NCI-H146 treated with DMSO at 0.1 percent for 48 hours (cell line): ENCODE data around the gene C2CD3.
"Not testable (repeated sequence)": the region's sequence is repeated elsewhere in the genome, so short reads cannot be mapped to it uniquely, and the experiment has no call there.

Source experiments
- DNase-seq: peaks from one replicate; lab custom pipeline; 2025; ENCODE audit not compliant: unreplicated experiment; lab: John Stamatoyannopoulos, UW

C2CD3 gene

DNA sequence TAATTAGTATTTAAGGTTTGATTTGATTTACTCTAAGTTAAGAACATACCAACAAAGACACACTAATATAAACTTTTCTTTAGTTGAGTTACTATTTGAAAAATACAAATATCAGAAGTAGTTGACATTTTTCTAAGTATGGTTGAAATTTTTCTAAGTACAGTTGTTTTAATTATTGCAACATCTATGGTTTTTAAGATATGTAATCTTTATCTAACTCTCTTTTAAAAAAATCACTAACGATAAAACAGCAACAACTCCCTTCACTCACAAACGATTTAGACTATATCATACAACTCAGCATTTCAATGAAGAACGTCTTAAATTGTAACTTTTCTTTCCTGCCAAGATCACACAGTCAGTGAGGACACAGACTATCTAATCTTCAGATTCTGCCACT is 2.0 kb downstream of the C2CD3 start:
- no peak for DNase-seq

DNA sequence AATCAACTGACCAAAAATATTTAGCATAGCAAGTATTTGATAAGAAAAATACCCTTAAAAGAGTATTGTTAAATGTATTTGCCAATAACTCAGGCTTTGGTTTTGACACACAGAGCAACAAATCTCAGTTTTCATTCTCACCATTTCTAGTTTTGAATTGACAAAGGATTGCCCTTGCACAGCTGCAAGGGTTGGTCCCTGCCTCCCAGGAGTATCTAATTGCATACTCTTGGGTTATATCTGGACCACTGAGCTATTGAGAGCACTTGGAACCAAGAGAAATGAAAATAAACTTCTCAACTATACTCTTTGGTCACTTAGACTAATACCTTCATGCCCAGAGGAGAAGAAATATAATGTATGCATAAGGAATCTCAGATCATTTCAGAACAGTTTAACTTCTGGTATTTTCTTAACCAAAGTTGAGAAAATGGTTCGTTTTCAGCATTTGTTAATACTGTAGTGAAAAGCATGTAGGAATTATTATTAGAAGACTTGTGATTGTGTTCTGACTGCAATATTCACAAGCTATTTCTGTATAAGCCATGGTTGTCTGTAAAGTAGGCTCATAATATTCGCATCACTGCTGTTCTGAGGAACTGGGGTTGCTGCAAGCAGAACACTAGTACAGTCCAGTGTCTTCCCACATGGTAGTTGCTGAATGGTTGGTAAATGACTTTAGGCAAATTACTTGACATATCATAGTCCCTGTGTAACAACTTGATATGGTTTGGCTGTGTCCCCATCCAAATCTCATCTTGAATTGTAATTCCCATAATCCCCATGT is 7.9 kb downstream of the C2CD3 start:
- DNase-seq = no peak

DNA sequence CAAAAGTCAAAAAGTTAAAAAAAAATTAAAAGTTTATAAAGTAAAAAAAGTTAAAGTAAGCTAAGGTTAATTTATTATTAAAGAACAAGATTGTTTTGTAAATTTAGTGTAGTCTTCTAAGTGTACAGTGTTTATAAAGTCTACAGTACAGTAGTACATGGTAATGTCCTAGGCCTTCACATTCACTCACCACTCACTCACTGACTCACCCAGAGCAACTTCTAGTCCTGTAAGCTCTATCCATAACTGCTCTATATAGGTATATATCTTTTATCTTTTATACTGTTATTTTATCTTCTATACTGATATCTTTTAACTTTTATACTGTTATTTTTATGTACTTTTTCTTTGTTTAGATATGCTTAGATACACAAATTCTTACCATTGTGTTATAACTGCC is 11.2 kb downstream of the C2CD3 start:
- DNase-seq = no peak

DNA sequence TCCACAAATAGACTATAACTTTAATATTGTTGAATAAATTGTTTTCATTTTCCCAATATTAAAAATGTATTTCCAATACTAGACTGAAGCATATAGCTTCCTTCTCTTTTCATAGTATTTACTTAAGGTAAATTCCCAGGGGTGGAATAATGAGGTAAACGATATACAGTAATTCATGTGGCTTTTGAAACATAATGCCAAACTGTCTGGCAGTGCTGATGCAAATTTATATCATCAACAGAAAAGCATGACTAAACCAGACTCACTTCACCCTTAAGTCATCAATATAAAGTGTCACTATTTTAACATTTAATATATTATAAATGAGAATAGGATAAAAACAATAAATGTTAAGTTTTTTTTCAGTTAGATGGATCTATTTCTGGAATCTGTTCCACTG is 13.6 kb downstream of the C2CD3 start:
- no peak for DNase-seq

DNA sequence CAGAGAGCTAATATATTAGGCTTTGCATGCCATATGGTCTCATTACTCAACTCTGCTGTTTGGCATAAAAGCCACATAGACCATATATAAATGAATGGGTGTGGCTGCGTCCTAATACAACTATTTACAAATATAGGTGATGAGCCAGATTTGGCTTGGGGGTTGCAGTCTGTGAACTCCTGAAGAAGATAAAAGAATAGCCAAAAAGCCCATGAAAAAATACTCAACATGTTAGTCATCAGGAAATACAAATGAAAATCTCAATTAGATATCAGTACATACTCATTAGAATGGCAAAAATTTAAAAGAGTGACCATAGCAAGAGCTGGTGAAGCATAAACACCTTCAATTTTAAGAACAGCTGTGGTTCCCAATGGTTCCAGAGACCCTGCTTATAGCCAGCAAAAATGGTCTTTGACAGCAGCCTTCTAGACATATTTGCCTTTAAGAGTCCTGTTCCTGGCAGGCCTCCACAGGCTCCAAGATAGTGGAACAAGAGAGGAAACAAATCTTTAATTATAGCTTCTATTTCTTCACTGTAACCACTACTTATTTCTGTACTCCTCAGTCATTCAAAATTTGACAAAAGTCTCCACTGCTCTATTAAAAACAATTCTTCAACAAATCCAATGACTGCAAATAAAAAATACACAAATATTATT is 16.1 kb downstream of the C2CD3 start:
- DNase-seq = no peak

DNA sequence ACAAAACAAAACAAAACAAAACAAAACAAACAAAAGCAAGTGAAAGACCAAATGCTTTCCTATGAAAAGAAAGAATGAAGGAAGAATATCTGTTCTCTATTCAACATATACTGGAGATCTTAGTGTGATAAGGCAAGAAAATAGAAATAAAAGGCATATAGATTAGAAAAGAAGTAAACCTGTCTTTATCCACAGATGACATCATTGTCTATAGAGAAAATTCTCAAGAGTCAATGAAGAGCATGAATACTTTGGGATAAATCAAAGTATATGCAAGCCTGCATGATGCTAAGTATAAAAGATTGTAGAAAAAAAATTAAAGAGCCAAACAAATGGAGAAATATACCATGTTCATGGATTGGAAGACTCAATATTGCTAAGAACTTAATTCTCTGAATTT is 17.6 kb downstream of the C2CD3 start:
- DNase-seq = no peak

DNA sequence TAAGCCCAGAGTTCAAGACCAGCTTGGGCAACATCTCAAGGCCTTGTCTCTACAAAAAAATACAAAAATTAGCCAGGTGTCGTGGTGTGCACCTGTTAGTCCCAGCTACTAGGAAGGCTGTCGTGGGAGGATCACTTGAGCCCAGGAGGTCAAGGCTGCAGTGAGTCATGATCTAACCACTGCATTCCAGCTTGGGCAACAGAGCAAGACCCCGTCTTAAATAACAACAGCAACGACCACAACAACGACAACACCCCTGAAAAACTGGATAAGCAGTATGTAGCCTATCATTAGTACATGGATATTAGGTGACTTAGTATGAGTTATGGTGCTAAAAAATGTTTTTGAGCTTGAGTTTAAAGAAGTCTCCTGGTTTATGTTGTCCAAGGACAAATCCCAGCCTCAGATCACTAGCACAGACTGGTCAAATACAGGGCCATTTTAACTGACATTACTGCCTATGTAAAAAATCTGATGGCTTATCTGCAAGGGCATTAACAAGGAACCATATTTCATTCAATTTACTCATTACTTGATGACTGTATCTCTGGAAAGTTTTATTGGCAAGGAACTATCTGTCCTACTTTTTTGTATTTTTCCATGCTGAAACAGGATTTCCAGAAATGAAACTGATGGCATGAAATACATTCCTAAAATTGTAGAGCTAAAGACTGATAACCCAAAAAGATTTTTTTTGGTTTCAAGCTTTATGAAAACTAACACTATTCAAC is 23.4 kb downstream of the C2CD3 start:
- DNase-seq = no peak

DNA sequence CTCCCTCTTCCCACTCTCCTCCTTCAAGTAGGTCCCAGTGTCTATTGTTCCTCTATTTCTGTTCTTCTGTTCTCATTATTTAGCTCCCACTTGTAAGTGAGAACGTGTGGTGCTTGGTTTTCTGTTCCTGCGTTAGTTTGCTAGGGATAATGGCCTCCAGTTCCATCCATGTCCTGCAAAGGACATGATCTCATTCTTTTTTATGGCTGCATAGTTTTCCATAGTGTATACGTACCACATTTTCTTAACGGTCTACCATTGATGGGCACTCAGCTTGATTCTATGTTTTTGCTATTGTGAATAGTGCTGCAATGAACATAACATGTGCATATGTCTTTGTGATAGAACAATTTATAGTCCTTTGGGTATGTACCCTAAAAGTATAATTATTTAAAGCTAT is 26.2 kb downstream of the C2CD3 start:
- no peak for DNase-seq

DNA sequence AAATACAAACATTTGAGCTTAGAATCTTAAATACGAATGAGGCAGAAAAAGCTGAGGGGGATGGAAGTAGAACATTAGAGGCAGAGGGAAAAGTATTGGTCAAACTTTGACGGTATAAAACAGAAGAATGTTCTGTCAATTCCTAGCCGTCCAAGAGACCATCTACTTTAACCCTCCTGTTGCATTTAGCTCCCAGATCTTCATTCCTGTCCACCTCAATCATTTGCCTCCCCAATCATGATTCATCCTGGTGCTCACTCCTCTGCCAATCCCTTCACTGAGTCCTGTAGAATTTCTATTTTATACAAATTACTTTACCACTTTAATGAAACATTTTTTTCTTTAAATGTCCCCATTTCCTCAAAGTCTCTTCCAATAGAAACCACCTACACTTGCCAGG is 28.2 kb downstream of the C2CD3 start:
- DNase-seq = no peak

DNA sequence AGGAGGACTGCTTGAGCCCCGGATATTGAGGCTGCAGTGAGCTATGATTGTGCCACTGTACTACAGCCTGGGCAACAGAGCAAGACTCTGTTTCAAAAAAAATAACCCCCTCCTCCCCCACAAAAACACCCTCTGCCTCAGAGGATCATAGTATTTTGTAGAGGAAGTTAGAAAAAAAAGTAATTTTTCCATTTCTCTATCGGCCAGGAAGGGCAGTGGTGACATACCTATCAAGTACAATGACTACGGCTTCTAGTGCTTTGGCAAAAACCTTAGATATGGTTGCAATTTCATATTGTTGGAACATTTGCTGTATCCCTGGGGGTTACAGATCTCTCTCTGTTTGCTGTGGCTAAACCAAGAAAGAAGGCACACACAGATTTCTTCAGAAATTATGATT is 28.9 kb downstream of the C2CD3 start:
- DNase-seq = no peak

DNA sequence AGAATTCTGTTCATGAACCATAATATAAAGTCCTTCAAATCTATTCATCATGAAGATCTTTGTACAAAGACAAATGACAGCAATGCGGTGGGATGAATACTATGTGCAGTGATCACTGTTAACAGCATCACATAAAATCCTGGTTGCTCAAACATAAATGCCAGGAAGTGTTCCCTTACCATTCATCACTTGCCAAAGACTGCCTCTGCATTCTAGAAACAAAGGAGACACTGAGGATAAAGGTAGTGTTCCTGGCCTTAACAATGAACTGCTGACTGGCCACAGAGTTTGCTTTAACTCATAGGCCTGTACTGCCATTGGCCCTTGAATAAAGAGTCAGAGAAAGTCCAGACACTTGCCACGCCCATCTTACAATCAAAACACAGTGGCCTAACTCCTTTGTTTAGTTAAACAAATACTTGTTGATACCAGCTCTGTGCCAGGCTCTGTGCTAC is 29.5 kb downstream of the C2CD3 start:
- DNase-seq = no peak

DNA sequence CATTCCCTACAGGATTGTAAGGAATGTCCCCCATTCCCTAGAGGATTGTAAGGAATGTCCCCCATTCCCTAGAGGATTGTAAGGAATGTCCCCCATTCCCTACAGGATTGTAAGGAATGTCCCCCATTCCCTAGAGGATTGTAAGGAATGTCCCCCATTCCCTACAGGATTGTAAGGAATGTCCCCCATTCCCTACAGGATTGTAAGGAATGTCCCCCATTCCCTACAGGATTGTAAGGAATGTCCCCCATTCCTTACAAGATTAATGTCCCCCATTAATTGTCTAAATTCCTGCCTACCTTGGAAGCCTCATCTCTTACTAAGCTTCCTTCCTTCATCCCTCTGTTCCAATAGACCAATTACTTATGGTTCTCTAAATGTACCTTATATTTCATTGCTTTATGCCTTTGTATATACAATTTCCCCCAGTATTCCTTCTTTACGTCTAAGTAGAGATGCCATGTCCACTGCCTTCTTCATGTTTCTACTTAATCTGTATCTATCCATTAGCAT is 30.8 kb downstream of the C2CD3 start:
- DNase-seq = not testable (repeated sequence)

DNA sequence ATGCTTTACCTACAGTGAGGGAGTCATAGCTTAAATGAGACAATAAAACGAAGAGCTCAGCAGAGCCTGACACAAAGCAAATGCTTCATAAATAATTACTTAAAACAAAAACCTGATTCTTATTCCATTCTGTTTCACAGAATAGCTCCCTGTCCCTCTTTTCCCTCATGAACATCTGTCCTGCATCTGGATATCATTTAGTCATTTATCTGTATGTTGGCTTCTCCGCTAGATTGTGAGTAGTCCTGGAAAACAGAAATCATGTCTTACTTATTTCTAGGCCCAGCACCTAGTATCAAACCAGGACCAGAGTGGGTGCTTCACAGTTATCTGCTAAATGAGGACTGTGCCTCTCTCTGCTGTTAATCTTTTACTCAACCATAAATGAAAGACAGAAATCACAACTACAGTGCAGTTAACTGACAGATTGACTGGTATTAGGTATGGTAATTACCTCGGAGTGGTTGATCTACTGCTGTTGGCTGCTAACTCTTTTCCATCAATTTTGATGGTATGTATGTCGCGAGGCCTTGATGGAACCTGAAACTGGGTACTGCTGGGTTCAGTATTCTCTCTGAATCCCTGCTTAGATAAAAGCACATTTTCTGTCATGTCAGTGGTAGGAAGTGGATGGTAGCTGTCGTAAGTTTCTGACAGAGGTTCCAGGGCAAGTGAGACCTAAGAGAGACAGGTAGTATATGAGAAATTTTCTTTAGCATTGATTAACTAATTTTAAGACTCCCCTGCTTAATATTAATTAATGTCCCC is 31.5 kb downstream of the C2CD3 start:
- DNase-seq = no peak

DNA sequence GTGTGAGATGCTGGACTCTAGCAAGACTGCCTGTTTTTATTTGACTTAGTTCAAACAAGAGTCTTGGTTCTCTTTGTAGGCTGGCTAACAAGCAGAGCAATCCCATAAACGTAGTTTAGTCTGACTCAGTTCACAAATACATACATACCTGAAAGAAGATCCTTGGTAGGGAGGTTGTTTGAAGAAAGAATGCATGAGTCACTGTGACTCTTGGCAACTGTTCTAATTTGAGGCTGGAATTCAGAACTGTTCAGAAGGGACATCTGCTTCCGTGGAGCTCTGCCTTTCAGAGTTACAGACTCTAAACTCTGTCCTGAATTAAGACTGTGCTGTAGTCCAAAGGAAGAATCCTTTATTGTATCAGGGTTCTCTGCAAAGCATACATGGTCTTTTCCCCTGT is 32.2 kb downstream of the C2CD3 start:
- no peak for DNase-seq

DNA sequence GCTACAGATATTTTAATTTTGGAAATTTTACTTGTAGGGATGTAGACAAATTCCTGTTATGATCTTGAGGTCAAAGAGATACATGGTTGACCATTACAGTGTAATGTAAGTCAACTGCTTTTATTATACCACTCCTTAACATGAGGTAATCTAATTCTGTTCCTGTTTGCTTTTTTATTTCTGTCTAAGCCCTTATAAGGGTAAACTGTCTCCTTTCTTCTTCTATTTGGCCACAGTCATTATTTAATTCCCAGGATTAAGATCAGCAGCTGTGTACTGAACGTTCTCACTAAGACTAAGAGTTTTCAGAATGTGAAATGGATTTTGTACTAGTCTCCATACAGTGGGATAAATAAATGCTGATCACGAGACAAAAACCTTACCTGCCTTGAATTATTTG is 32.8 kb downstream of the C2CD3 start:
- DNase-seq = no peak

DNA sequence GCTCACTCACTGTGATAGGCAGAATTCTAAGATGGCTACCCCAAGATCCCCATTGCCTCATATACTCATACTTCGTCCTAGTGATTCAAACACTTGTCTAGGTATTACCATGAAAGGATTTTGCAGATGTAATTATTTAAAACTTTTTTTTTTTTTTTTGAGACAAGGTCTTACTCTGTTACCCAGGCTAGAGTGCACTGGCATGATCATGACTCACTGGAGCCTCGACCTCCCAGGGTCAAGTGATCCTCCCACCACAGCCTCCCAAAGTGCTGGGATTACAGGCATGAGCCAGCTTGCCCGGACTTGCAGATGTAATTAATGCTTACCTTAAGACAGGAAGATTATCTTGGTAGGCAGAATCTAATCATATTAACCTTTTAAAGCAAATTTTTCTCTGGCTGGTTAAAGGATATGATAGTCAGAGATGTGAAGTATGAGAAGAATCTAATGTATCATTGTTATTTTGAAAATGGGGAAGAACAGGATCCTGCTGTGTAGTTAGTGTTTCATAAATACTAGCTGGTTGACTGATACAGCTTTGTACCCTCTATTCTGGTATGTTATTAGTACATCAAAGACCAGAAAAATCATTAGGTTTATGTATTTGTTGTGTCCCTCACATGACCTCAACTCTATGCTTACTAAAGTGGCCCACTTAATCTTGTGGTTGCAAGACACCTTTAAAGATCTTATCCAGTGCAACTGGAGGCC is 35.5 kb downstream of the C2CD3 start:
- DNase-seq = no peak

DNA sequence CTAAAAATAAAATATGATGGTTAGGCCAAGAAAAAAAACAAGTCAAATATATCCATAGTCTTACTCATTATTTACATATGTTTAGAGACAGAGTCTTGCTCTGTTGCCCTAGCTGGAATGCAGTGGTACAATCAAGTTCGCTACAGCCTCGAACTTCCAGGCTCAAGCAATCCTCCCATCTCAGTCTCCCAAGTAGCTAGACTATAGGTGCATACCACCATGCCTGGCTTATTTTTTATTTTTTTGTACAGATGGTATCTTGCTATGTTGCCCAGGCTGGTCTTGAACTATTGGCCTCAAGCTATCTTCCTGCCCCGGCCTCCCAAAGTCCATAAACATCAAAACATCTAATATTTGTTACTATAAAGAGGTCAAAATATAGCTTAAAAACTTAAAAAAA is 36.1 kb downstream of the C2CD3 start:
- no peak for DNase-seq

DNA sequence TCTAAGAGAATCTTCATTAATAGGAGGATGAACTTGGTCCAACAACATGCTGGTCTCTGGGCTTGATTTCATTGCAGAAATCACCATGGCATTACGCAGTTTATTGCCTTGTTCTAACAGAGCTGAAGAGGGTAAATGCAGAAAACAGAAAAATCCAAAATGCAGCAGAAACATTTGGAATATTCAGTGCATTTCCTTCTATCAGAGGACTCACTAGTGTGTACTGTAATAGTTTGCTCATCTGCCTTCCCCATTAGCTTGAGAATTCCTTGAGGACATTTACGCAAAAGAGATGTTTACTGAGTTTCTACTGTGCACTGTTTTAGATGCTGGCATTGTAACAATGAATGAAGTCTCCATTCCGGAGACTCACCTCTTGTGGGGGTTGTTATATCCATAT is 37.4 kb downstream of the C2CD3 start:
- DNase-seq = no peak

DNA sequence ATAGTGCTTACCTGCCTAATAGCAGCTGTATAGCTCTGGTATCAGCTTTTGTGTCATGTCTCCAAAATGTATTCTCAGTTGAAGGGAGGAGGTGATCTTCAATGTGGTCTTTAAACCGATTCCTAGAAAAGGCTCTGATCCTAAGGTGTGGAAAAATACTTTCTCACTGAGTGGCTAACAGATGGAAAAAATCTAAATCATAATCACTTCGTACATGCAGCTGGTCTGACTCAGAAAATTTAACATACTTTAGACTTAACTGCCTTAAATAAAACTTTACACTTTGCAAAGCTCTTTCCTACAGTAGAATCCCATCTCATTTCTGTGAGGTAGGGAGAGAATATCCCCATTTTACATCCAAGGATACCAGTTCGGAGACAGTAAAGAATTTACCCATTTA is 38.0 kb downstream of the C2CD3 start:
- no peak for DNase-seq

DNA sequence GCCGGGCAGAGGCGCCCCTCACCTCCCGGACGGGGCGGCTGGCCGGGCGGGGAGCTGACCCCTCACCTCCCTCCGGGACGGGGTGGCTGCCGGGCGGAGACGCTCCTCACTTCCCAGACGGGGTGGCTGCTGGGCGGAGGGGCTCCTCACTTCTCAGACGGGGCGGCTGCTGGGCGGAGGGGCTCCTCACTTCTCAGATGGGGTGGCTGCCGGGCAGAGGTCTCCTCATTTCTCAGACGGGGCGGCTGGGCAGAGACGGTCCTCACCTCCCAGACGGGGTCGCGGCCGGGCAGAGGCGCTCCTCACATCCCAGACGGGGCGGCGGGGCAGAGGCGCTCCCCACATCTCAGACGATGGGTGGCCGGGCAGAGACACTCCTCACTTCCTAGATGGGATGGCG is 41.7 kb downstream of the C2CD3 start:
- DNase-seq = not testable (repeated sequence)
